Adrenal gland (tissue), 5 donors: Measurements from ENCODE around the gene MEF2C.

Experiments used
- CTCF ChIP-seq, 6 experiments: fragments of 450-650 bp in 4 of 6; fragments of 200-600 bp in 2 of 6; sonication (generic) in 1 of 6; IDR thresholded peaks; 1 replicate in 5 of 6; 2 replicates in 1 of 6; pipeline versions ENCODE4 v1.5.1 to v1.8.0; 2016 to 2021; ENCODE audit warnings: antibody characterized with exemption in 6 of 6, mild to moderate bottlenecking in 2 of 6, moderate library complexity in 1 of 6
- POLR2A ChIP-seq, 2 donors: fragments of 450-650 bp; IDR thresholded peaks; one replicate each; pipeline ENCODE4 v1.6.1; 2017; ENCODE audit warnings: antibody characterized with exemption in 2 of 2, mild to moderate bottlenecking in 2 of 2, moderate library complexity in 1 of 2
- donor health status: DM: no; HTN: no; CAD: no.

GRCh38 chr5:88842784-88843183 is 40.2 kb downstream of the MEF2C start:
- no peak for TF ChIP-seq CTCF (IDR thresholded peaks at IDR 0.05)
- TF ChIP-seq POLR2A (IDR thresholded peaks at IDR 0.05) = no peak
